NCI-H2196 treated with DMSO at 0.1 percent for 48 hours (cell line): ENCODE results near the gene GNAT2.

ENCODE experiments used
- DNase-seq: peaks from one replicate; lab custom pipeline; 2025; ENCODE audit not compliant: unreplicated experiment; lab: John Stamatoyannopoulos, UW

Gene GNAT2

DNA sequence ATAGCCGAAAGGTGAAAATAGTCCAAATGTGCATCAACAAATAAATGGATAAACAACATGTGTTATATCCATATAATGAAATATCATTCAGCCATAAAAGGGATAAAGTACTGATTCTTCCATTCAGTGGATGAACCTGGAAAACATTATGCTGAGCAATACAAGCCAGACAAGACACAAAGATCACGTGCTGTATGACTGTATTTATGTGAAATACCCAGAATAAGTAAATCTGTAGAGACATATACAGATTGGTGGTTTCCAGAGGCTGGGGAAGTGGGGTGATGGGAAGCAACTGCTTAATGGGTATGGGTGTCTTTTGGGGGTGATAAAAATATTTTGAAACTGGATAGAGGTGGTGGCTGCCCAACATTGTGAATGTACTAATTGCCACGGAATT lies 23.2 kb upstream of the GNAT2 start:
- DNase-seq, result no peak

DNA sequence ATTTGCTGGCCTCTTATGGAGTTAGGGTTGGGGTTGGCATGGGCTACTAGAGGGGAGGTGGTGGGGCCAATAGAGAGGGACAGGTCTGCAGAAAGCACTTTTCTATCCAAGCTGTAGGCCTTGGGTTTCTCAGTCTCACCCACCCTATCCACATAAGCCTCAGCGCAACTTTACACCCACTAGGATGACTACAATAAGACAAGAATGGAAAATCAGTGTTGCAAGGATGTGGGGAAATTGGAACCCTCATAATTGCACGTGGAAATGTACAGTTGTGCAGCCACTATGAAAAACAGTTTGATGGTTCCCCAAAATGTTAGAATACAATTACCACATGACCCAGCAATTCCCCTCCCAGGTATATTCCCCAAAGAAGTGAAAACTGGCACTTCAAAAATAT lies 22.4 kb upstream of the GNAT2 start:
- no peak for DNase-seq

DNA sequence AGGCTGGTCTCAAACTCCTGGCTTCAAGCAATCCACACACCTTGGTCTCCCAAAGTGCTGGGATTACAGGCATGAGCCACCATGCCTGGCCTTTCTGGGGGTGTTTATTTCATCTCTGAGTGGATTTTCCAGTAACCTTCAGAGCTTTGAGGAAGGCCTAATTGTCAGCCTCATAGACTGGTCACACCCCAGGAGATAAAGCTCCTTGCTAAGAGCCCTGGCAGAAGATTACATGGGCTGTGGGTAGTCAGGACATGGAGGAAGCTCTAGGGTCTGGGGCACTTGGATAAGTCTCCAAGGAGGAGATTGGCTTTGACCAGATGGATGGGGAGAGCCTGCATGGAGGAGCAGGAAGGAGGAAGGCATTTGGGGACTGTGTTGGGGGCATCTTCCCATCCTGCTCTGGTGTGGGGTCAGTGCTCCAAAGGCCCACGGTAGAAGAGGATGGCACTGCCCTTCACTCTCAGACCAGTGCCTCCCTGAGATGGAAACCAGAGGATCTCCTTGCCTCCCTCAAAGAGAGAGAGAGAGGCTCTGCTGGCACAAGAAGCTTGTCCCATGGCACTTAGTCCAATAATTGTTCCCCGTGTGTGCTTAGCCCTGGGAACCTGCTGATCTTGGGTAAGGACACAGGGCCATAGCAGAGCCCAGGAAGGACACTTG lies 21.8 kb upstream of the GNAT2 start:
- no peak for DNase-seq

DNA sequence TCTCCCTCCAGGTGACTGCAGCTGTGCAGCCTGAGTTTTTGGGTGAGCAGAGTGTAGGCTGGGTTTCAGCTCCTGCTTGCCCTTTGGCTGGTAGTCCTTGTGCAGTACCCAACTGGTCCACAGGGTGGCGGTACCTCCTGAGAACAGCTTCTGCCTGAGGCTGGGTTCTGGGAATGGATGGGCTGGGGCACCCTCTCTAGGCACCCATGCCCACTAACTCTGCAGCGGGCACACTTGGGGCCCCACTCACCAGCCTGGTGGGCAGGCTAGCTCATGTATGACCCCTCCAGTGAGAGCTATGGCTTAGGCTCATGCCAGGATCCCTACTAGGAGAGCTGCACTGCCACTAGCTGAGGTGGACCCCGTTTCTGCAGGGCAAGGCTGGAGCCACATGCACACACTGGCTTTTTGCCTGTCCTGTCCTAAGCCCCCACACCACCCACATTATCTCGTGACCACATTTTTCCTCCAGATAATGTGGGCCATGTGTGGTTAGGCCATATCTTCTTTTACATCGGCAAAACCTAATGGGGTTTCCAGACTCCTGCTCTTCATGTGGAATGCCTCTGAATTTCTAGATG lies 21.0 kb upstream of the GNAT2 start:
- peak; percentile 23 for DNase-seq

DNA sequence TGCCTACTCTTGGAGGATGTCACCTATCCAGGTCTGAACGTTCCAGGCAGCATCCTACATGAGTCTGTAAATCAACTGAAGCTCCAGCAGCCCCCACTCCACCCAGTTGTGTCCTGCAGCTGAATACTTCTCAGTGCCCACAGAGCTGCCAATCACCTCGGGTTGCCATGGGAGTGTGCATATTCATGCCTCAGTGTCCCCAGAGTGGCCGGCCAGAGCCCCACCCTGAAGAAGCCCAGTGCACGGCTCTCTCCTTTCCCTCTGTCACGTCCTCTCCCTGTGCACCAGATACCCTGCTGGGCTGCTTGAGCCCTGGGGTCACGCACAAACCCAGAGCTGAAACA lies 20.4 kb upstream of the GNAT2 start:
- no peak for DNase-seq

DNA sequence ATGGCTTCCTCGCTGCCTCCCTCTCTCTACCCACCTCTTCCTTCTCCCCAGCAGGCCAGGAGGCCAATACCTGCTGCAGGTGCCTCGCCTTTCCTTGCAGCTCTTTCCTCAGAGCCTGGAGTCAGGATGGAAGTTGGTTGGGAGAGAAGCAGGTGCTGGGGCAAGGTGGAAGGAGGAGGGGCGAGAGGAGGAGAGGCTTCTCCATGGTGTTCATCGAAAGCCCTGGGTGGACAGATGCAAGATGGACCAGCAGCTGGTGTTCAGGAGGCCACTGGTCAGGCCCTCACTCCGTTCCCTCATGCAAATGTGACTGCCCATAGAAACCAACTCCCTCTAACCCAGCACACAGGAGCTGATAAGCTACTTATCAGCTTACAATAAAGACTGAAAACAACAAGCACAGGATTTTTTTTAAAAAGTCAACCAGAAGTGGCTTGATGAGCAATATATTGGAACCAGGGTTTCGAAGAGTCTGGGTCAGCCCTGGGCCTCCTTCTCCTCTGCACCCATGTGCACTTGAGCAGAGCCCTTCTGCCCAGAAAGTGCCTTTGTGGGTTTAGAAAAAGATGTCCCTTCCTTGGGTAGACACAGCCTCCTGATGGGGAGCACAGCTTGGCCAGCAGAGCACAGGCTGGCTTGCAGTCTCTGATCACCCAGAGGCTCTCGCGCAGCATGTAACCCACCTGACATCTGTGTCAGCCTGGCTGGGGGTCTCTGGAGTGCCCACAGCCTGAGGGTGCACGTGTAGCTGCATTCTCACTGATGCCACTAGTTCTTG lies 19.8 kb upstream of the GNAT2 start:
- no peak for DNase-seq

DNA sequence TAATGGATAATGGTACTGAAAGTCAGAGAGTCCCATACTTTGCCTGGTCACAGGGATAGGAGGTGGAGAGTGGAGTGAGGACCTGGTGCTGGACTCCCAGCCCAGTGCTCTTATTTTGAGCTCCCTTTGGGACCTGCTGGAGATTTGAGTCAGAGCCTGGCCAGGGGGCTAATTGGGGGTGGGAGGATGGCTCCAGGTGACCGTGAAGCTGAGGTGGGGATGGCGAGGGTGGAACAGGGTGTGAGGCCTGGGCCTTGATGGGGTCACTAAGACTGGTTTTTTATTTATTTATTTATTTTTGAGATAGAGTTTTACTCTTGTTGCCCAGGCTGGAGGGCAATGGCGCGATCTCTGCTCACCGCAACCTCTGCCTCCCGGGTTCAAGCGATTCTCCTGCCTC lies 18.0 kb upstream of the GNAT2 start:
- no peak for DNase-seq

DNA sequence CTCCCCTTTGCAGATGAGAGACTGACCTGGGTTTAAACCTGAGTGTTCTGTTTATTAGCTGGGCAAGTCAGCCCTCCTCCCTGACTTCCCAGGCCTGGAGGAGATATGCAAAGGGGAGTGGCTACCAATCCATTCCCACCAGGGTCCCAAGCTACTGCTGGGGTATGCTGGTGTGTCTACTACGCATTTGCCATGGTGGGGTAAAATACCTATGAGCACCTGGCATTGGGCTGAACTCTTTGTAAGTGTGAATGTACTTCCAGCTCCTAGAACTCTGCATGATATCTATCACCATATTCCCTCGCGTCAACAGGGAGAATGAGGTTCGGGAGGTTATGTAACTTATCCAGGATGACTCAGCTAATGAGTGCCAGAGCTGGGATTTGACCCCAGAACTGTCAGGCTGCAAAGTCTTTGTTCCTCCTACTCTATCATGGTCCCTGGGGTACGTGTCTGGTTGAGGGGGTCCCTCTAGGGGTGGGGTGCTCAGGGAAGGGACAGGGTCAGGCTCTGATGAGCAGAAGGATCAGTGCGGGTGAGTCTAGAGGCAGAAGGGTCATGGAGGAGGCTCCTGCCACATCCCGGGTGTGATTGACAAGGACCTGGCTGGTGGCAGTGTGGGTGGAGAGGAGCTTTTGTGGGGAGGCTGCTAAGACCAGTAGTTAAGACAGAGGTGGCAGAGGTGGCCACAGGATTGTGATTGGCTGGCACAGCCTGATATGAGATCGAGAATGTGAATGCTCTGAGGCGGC lies 17.0 kb upstream of the GNAT2 start:
- DNase-seq, result no peak

DNA sequence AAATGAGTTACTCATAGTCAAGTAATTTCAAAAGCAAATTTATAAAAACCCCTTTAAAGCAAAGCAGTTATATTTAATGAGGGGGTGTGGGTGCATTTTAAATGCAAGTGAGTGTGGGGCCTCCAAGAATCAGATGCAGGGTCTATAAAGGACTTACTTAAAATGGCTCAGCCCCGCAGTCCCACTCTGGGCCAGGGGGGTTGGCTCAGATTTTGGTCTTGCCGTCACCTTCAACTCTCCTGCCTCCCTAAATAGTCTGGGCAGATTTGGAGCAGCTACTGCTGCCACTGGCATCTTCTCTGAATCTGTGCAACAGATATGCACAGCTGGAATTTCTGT lies 16.4 kb upstream of the GNAT2 start:
- DNase-seq, result no peak

DNA sequence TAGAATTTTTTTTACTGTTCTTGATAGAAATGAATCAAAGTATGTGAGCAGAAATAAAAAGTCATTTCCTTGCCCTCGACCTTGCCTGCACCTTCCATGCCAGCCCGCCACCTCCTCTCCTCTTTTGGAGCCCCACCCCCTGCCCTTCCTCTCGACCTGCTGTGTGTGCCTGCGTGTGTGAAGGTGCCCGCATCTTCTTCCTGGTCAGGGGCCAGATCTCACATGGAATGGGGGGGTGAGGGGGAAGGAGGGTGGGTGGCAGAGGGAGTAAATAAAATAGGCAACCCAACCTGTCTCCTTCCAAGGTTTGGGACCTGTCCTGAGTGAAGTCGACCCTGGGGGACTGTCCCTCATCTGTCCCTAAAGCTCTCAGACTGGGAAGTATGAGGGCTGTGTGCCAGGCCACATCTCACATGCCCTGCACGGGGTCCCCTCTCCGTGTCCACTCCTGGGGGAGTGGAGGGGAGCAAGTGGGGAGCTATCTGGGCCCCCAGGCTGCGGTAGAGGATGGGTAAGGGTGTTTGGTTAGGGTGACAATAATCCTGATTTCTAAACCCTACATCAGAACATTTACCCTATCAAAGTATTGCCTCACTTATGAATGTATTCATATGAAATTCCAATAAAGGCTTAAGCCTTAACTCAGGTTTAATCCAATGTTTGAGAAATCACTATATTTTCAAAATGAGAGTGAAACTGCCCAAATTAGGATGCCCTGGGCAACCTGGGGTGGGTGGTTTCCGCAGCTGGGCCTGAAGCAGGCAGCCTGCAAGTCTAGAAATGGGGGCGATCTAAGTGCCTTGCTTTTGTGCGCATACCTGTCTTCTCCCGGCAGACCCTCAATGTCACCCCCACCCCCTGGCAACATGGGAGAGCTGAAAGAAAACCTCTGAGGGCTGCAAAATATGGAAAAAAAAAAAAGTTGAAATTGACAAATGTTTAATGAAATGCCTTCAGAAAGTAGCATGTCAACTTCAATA lies 15.6 kb upstream of the GNAT2 start:
- no peak for DNase-seq

DNA sequence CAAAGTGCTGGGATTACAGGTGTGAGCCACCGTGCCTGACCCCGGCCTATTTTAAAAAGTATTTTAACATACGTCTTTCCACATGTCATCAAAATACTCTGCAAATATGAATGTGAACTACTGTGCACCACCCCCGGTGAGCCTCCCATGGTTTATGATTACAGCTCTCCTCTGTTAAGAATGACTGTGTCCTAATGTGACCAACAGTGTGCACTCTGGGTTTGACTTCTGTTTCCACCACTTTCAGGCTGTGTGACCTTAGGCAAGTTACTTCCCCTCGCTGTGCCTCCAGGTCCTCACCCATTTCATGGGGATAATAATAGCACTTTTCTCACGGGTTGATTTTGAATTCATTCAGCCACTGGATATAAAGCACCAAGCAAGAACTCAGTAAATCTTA lies 14.9 kb upstream of the GNAT2 start:
- no peak for DNase-seq

DNA sequence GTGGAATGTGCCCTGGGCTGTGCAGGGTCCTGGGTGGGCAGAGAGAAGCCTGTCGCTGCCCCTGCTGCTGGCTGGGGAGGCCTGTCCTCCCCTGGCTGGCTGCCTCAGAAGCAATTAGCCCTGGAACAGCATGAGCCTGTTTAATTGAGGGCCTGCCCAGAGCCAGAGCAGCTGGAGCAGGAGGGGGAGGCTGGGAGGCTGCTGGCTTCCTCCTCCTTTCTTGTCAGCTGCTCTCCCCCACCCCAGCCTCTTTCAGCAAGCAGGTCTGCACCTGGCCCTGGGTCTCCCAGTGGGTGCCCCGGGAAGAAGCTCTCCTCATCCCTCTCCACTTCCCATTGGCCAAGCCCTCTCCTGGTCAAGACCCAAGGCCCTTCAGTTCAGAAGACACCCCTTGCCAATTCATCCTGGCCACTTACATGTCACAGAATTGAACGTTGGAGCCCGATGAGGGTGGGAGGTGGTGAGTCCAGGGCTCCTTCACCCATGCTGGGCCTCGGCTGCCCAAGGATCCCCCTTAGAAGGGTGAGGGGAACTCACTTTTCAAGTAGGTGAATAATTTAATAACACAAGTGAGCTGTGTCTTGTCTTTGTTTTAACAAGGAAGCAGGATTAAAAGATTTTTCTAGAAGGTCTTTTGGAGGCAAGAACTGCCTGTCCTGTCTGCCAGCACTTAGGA lies 13.4 kb upstream of the GNAT2 start:
- peak; percentile 85 for DNase-seq

DNA sequence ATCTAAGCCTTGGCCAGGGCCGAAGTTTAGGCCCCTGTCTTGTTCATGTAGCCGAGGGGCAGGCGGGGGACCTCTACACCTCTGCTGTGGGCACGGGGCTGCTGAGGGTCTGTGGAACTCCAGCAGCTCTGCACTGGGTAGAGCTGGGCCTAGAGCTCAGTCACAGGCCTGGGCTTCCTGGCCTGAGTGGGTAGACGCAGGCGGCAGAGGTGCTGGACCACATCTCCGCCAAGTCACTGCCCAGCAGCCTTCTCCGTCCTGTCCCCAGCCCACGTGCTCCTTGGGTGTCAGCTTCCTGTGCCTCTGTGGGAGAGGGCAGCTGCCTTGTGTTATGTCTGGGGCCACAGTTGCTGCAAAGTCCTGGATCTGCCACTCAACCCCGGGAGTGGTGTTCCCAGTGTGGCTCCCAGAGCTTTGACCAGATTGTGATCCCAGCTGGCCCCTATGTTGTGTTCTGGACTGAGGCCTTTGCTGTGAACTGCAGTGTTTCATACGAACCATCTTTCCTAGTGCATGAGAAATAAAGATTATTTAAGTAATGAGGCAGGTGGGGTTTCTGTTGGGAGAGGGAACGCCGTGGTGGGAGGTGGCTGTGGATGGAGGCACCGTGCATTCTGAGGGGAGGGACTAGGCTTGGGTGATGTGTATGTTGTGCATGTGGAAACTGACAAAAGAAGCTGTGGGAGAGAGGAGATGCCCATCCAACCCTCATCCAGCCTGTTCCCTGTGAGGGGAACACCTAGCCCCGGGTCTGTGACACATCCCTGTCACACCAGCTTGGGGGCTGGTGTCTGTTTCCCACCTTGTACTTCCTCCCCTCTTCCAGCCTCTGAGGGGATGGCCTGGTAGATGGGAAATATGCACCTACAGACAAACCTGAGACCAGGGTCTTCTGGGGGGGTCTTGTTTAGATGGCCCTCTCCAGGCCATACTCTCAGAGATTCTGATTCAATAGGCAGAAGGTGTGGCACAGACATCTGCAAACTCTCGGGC lies 12.4 kb upstream of the GNAT2 start:
- DNase-seq, result no peak

DNA sequence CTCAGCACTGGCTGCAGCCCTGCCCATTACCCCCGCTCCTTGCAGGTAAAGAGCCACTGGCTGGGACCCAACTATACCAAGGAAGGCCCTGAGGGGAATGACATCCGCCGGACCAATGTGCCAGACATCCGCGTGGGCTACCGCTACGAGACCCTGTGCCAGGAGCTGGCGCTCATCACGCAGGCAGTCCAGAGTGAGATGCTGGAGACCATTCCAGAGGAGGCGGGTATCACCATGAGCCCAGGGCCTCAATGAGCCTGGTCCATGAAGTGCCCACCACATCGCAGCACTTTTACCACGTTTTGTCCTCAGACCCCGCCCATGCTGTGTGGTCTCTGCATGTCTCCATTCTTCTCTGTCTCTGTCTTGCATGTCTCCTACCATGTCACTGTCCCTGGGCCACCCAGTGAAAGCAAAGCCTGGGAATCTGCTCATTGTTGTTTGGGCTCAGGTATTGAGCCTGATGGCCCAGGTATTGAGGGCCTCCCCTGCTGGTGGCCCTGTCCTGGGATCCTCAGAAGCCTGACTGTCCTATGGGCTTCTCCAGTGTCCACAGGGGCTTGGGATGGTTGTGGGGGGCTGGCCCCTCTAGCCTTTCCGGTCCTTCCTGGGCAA lies 11.6 kb upstream of the GNAT2 start:
- no peak for DNase-seq

DNA sequence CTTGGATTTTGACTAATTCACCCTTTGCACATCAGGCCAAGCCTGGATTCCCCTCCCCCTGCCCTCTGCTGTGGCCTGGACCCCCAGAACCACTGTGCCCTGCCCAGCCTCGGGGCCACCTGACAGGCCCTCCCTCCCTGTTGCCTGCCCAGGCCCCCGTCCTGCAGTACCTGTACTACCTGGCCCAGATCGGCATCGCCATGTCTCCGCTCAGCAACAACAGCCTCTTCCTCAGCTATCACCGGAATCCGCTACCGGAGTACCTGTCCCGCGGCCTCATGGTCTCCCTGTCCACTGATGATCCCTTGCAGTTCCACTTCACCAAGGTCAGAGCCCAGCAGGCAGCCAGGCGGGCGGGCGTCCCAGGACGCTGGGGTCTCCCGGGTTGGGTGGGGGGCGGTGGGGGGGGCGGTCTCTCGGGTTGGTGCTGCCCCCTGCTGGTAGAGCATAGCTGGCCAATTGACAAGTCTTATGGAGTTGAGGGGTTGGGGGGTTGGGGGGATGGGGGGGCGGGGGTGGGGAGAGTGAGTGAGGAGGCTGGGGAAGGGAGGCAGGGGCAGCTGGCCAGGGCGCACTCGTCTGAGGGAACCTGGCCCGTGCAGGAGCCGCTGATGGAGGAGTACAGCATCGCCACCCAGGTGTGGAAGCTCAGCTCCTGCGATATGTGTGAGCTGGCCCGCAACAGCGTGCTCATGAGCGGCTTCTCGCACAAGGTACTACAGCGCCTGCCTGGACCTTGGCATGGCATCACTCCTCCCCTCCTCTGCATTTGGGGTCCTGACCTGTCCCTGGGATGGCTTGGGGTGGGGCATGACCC lies 10.9 kb upstream of the GNAT2 start:
- no peak for DNase-seq

DNA sequence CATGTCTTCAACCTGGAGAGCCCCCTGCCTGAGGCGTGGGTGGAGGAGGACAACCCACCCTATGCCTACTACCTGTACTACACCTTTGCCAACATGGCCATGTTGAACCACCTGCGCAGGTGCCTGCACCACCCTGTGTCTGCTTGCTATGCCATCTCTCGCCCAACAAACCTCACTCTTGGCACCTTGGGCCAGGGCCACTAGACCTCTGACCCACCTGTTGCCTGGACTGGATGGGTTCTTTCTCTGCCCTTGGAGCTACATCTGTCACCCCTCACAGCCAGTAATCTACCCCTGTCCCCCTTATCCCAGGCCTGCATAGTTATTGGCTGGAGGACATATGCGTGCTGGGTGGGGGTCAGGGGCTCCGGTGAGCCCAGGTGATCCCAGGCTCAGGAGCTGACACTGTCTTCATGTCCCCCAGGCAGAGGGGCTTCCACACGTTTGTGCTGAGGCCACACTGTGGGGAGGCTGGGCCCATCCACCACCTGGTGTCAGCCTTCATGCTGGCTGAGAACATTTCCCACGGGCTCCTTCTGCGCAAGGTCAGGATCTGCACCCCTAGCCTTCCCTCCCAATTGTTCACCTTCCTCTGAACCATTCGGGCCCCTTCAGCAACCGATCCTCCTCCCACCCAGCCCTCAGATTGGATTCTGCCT lies 10.1 kb upstream of the GNAT2 start:
- no peak for DNase-seq
